H9 (cell line): Measurements from ENCODE around the gene ZNF429. TPM values are rescaled to one million over a fixed set of nuclear protein-coding genes. Genes with fewer than 3 reads are reported as not detected.

Experiments
- DNase-seq: peaks from one replicate; pipeline ENCODE4 v3.0.0-alpha.2; 2017
- H2AFZ ChIP-seq: one replicate; pipeline ENCODE4 v1.6.1; 2013; ENCODE audit warnings: mild to moderate bottlenecking, low read length, control low read depth, moderate library complexity
- H2AK5ac ChIP-seq: 2 replicates; pipeline ENCODE4 v1.6.1; 2013; ENCODE audit warnings: low read length, control low read depth, mixed read lengths; ENCODE audit not compliant: insufficient read length
- H2BK120ac ChIP-seq: one replicate; pipeline ENCODE4 v1.6.1; 2013; ENCODE audit warnings: low read depth, mild to moderate bottlenecking, low read length, control low read depth, inconsistent platforms; ENCODE audit not compliant: poor library complexity, severe bottlenecking
- H2BK12ac ChIP-seq: 2 replicates; pipeline ENCODE4 v1.6.1; 2013; ENCODE audit warnings: low read length, control low read depth, mixed read lengths, low read depth; ENCODE audit not compliant: insufficient read length
- H2BK15ac ChIP-seq: 2 replicates; pipeline ENCODE4 v1.6.1; 2013; ENCODE audit warnings: low read depth, low read length, control low read depth
- H2BK20ac ChIP-seq: one replicate; pipeline ENCODE4 v1.6.1; 2013; ENCODE audit warnings: low read depth, mild to moderate bottlenecking, low read length, control low read depth, inconsistent platforms; ENCODE audit not compliant: poor library complexity, severe bottlenecking
- H2BK5ac ChIP-seq: 2 replicates; pipeline ENCODE4 v1.6.1; 2013; ENCODE audit warnings: low read length, control low read depth, mixed read lengths; ENCODE audit not compliant: insufficient read length
- H3K14ac ChIP-seq: 2 replicates; pipeline ENCODE4 v1.6.1; 2013; ENCODE audit warnings: low read length, control low read depth; ENCODE audit not compliant: insufficient read depth
- H3K18ac ChIP-seq: 2 replicates; pipeline ENCODE4 v1.6.1; 2013; ENCODE audit warnings: low read depth, mild to moderate bottlenecking, mixed read lengths, low read length, control low read depth; ENCODE audit not compliant: insufficient read length
- H3K23ac ChIP-seq: 2 replicates; pipeline ENCODE4 v1.6.1; 2013; ENCODE audit warnings: low read length, control low read depth, mixed read lengths, low read depth; ENCODE audit not compliant: insufficient read length
- H3K23me2 ChIP-seq: 2 replicates; pipeline ENCODE4 v1.6.1; 2013; ENCODE audit warnings: low read depth, mild to moderate bottlenecking, mixed read lengths, low read length, control low read depth; ENCODE audit not compliant: insufficient read length, poor library complexity, severe bottlenecking
- H3K27ac ChIP-seq: 2 replicates; pipeline ENCODE4 v1.5.1; 2013; ENCODE audit warnings: low read length, control low read depth, mixed read lengths, low read depth; ENCODE audit not compliant: insufficient read length
- H3K27me3 ChIP-seq: 2 replicates; pipeline ENCODE4 v1.6.1; 2013; ENCODE audit warnings: low read length, control low read depth, inconsistent platforms; ENCODE audit not compliant: insufficient read depth
- H3K4ac ChIP-seq: 2 replicates; pipeline ENCODE4 v1.6.1; 2013; ENCODE audit warnings: low read depth, mild to moderate bottlenecking, control low read depth, inconsistent platforms, low read length, moderate library complexity
- H3K4me1 ChIP-seq: 2 replicates; pipeline ENCODE4 v1.6.1; 2013; ENCODE audit warnings: low read length, control low read depth, inconsistent platforms; ENCODE audit not compliant: insufficient read depth
- H3K4me2 ChIP-seq: 2 replicates; pipeline ENCODE4 v1.6.1; 2013; ENCODE audit warnings: low read length, control low read depth, mixed read lengths; ENCODE audit not compliant: insufficient read length, insufficient read depth
- H3K56ac ChIP-seq: 2 replicates; pipeline ENCODE4 v1.6.1; 2013; ENCODE audit warnings: low read depth, mild to moderate bottlenecking, mixed read lengths, low read length, control low read depth; ENCODE audit not compliant: insufficient read length
- H3K79me1 ChIP-seq: 2 replicates; pipeline ENCODE4 v1.6.1; 2013; ENCODE audit warnings: low read depth, mild to moderate bottlenecking, moderate library complexity, low read length, control low read depth, inconsistent platforms; ENCODE audit not compliant: insufficient read depth, poor library complexity, severe bottlenecking
- H3K79me2 ChIP-seq: 2 replicates; pipeline ENCODE4 v1.6.1; 2013; ENCODE audit warnings: low read length, control low read depth, inconsistent platforms; ENCODE audit not compliant: insufficient read depth
- H3K9ac ChIP-seq: 2 replicates; pipeline ENCODE4 v1.6.1; 2013; ENCODE audit warnings: low read length, control low read depth, mixed read lengths; ENCODE audit not compliant: insufficient read length; ENCODE audit errors: extremely low read depth
- H3K9me3 ChIP-seq: one replicate; pipeline ENCODE4 v1.6.1; 2013; ENCODE audit warnings: low read depth, low read length, inconsistent platforms; ENCODE audit not compliant: control insufficient read depth
- H3T11ph ChIP-seq: one replicate; pipeline ENCODE4 v1.6.1; 2013; ENCODE audit warnings: mild to moderate bottlenecking, low read length, control low read depth, inconsistent platforms
- H4K20me1 ChIP-seq: one replicate; pipeline ENCODE4 v1.6.1; 2013; ENCODE audit not compliant: control insufficient read depth, insufficient read length, insufficient read depth
- H4K5ac ChIP-seq: 2 replicates; pipeline ENCODE4 v1.6.1; 2013; ENCODE audit warnings: low read depth, mild to moderate bottlenecking, mixed read lengths, low read length, control low read depth; ENCODE audit not compliant: insufficient read length
- H4K8ac ChIP-seq: replicated peaks from 2 replicates; pipeline ENCODE4 v1.6.1; 2013; ENCODE audit warnings: low read length, control low read depth, mixed read lengths, low read depth; ENCODE audit not compliant: insufficient read length
- H4K91ac ChIP-seq: 2 replicates; pipeline ENCODE4 v1.6.1; 2013; ENCODE audit warnings: low read depth, mild to moderate bottlenecking, moderate library complexity, mixed read lengths, low read length, control low read depth; ENCODE audit not compliant: insufficient read length
- H3K27ac Mint-ChIP-seq, 3 experiments: 2 replicates in 2 of 3; 3 replicates in 1 of 3; pipeline ENCODE4 v1.8.0; 2020 to 2021; ENCODE audit warnings: mixed read lengths in 3 of 3, mild to moderate bottlenecking in 1 of 3, moderate library complexity in 1 of 3
- H3K27me3 Mint-ChIP-seq: 2 replicates; pipeline ENCODE4 v1.8.0; 2021; ENCODE audit warnings: low read depth, mild to moderate bottlenecking, moderate library complexity, mixed read lengths
- H3K36me3 Mint-ChIP-seq, 3 experiments: 2 replicates in 2 of 3; 3 replicates in 1 of 3; pipeline ENCODE4 v1.8.0; 2020 to 2021; ENCODE audit warnings: low read depth in 3 of 3, mixed read lengths in 3 of 3; ENCODE audit not compliant: insufficient read depth in 1 of 3
- H3K4me1 Mint-ChIP-seq, 2 experiments: 2 replicates each; pipeline ENCODE4 v1.8.0; 2020; ENCODE audit warnings: mixed read lengths in 2 of 2
- H3K4me3 Mint-ChIP-seq, 2 experiments: 2 replicates in 1 of 2; 3 replicates in 1 of 2; pipeline ENCODE4 v1.8.0; 2020 to 2021; ENCODE audit warnings: mild to moderate bottlenecking in 2 of 2, mixed read lengths in 2 of 2, moderate library complexity in 1 of 2
- H3K9me3 Mint-ChIP-seq, 2 experiments: 2 replicates in 1 of 2; 3 replicates in 1 of 2; pipeline ENCODE4 v1.8.0; 2020; ENCODE audit warnings: mild to moderate bottlenecking in 2 of 2, mixed read lengths in 2 of 2, moderate library complexity in 1 of 2
- CTCF ChIP-seq: fragments of 200-600 bp; sonication (generic); conservative IDR thresholded peaks from 3 replicates; pipeline ENCODE4 v1.8.0; 2021; ENCODE audit warnings: antibody characterized with exemption, mild to moderate bottlenecking
- WGBS: extraction: QIAGEN DNeasy Blood & Tissue Kit; methylation state at CpG from one replicate; pipeline ENCODE4 v1.1.7; 2013; ENCODE audit warnings: missing lambda C conversion rate, low lambda C conversion rate, mixed read lengths; ENCODE audit not compliant: insufficient read length; ENCODE audit errors: extremely low coverage; 5-methylcytosine and 5-hydroxymethylcytosine counted together
- total RNA-seq: library from RNA; stranded (reverse); gene quantifications from 2 replicates; pipeline ENCODE4 v1.2.1, GENCODE V29; 2021

ZNF429 gene
- total RNA-seq, 1 experiment from 2014 or later = 11.2 TPM

GRCh38 chr19:21588065-21588601, 82.7 kb downstream of the ZNF429 start:
- no peak overlapping the region; a peak in 1 of 5 replicates for H3K4me3 Mint-ChIP-seq

More at GRCh38 chr19:21588065-21588601, 82.7 kb downstream of the ZNF429 start:
- Histone ChIP-seq H2BK20ac (no peak overlapping the region), H3K56ac (no peak overlapping the region), H2AK5ac (no peak overlapping the region), H2AFZ (no peak overlapping the region), H2BK12ac (no peak overlapping the region), H3K14ac (no peak overlapping the region), H3K4me1 (no peaks in the 10 kb centered on the region), H3K4me2 (no peak overlapping the region), H3K23ac (no peak overlapping the region), H3K79me1 (no peaks in the 10 kb centered on the region), H2BK15ac (no peak overlapping the region), H4K20me1 (no peaks in the 10 kb centered on the region), H3K79me2 (no peaks in the 10 kb centered on the region), H3K18ac (no peak overlapping the region), H4K8ac (no peak overlapping the region), H3K9me3 (peaks cover 37% of the 10 kb centered on the region), H3K23me2 (peaks cover 5% of the 10 kb centered on the region), H2BK5ac (no peak overlapping the region), H4K91ac (no peak overlapping the region), H3K27me3 (peaks cover 2% of the 10 kb centered on the region; the same call in 1 of the 2 replicates), H3K27ac (no peak overlapping the region), H4K5ac (no peak overlapping the region), H3K9ac (no peak overlapping the region), H3K4ac (no peak overlapping the region), H2BK120ac (no peak overlapping the region), H3T11ph (no peak overlapping the region)
- H3K36me3 Mint-ChIP-seq = peaks cover 4 to 15% (median 7%) of the 10 kb centered on the region in 3 experiments; a peak in 5 of 7 replicates
- WGBS = no CpG with 5 or more reads among the region's 7 CpGs
- peaks cover 72 to 77% of the 10 kb centered on the region in 2 experiments for H3K9me3 Mint-ChIP-seq
- H3K27me3 Mint-ChIP-seq = peaks cover 40% of the 10 kb centered on the region
- H3K27ac Mint-ChIP-seq = no peak overlapping the region
- no peak for TF ChIP-seq CTCF
- DNase-seq = no peak
- H3K4me1 Mint-ChIP-seq = peaks cover 5 to 8% of the 10 kb centered on the region in 2 experiments
